ENCODE results near the gene AGR3. TPM values are rescaled to one million over a fixed set of nuclear protein-coding genes. Genes with fewer than 3 reads are reported as not detected.

AGR3 gene
- total RNA-seq, 1 donor from 2014 or later: not detected

DNA sequence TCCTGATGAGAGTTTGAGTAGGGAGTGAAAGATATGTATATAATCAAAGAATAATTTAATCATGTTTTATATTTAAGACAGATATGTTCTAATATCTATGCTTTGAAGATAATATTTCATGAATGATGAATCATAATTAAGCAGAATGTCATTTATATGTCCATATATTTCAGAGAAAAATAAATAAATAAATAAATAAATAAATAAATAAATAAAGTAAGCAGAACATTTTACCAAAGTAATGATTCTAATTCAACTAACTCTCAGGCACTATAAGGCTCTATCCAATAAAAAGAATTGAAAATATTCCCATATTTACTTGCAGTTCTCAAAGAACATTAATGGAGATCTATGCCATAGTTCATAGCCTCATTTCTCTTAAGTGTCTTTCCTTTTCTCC, 36.0 kb downstream of the AGR3 start:
- intact Hi-C loops (cut with DNase I): no loop called here
- no peak for DNase-seq

DNA sequence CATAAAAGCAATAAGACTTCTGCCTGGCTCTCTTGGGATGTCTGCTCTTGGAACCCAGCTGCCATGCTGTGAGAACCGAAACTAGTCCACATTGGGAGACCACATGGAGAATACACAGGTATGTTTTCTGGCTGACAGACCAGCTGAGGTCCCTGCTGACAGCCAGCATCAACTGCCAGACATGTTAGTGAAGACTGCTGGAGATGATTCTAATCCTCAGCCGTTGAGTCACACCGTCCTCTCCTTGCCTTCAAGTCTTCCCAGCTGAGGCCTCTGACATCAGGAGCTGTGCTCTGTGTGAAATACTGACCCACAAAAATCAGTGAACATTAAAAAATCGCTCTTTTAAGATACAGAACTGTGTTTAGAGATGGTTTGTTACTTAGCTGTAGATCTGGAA, 40.1 kb downstream of the AGR3 start:
- ATAC-seq (ENCODE audit: poor library complexity) (no peak), DNase-seq (no peak)
- intact Hi-C loops (cut with DNase I): no loop called here

More for the DNA sequence above, 36.0 kb downstream of the AGR3 start:
- no peak for ATAC-seq (ENCODE audit: poor library complexity)

DNA sequence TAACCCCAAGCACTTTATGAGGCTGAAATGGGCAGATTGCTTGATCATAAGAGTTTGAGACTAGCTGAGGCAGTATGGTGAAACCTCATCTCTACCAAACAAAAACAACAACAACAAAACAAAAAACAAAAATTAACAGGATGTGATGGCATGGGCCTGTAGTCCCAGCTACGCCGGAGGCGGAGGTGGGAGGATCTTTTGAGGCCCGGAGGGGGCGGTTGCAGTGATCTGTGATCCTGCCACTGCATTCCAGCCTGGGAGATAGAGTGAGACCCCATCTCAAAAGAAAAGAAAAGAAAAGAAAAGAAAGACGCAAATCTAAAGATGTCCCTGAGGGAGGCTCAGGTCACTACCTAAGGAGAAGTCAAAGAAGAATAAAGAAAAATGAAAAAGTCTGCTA, 41.7 kb downstream of the AGR3 start:
- DNase-seq (no peak), ATAC-seq (ENCODE audit: poor library complexity) (no peak)
- intact Hi-C loops (cut with DNase I): no loop called here

DNA sequence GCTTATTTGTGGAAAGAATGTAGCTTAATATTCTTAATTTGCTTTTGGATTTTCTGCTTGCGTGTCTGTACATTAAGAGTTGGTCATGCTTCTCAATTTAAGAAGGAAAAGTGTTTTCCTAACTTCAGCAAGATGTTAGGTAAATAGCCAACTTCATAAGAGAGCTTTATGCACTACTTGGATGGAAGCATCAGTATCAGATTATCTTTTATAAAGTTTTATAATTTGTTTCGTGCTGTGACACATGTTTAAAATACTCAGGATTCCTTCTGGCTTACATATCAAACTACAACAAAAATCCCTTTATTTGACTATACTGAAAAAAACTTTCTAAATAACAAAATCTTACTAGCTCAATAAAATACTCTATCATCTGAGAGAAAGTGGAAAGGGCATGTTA, 42.1 kb downstream of the AGR3 start:
- intact Hi-C loops (cut with DNase I): no loop called here
- no peak for DNase-seq
- no peak for ATAC-seq (ENCODE audit: poor library complexity)

DNA sequence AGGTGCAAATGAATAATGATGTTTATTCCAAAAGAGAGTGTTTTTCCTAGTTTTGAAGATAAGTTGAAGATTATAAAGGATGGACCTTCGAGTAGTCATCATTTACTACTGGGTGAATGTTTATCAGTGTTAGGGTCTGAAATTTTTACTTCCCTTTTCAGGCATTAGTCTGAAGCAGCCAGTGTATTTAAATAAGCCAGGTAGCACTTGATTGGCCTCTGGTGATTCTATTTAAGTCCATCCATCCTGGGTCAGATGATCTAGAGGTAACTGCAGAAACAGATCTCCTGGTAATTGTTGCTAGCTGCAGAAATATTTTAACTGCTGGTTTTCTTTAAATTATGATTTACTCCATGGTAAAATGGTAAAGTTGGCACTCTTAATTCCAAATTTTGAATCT, 42.9 kb downstream of the AGR3 start:
- intact Hi-C loops (cut with DNase I): no loop called here
- DNase-seq (no peak), ATAC-seq (ENCODE audit: poor library complexity) (no peak)

DNA sequence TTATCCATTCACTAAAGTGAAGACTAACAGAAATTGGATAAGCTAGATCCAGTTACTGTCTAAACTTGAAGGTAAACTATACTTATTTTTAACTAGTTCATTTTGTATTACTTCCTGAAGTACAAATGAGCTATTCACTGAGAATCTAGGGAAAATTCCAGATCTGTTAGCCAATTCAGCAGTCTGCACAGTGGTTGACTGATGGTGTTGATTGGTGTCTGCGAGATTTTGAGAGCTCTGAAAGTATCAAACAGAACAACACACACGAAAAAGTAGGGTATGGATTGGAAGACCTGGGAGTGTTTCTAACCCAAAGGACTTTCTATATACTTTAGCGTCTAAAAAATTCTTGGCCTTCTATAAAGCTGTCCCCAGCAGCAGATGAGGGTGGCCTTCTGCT, 43.4 kb downstream of the AGR3 start:
- no peak for DNase-seq
- no peak for ATAC-seq (ENCODE audit: poor library complexity)
- intact Hi-C loops (cut with DNase I): no loop called here

DNA sequence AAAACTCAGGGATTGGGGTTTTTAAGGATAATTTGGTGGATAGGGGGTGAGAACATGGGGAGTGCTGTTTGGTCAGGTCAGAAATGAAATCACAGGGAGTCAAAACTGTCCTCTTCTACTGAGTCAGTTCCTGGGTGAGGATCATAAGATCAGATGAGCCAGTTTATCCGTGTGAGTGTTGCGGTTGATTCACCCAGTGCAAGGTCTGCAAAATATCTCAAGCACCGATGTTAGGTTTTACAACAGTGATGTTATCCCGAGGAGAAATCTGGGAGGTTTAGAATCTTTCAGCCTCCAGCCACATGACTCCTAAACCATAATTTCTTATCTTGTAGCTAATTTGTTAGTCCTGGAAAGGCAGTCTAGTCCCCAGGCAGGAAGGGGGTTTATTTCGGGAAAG, 45.3 kb downstream of the AGR3 start:
- ATAC-seq (ENCODE audit: poor library complexity) (no peak), DNase-seq (no peak)
- intact Hi-C loops (cut with DNase I): no loop called here

DNA sequence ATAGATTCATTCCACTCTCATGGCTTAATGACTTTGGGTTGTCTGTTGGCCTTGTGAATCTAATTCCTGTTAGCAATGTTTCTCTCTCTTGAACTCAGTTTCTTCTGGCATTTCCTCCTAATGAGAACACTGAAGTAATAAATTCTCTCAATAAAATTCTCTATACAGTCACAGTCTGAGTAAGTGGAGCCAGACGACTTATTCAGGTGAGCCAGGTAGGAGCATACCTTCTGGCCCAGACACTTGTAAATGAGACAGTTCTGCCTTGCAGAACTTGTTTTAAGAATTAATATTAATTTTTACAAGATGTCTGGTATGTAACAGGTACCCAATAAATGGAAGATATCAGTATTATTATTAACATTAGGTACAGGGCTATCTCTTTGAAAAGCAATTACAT, 48.4 kb downstream of the AGR3 start:
- DNase-seq: no peak
- no peak for ATAC-seq (ENCODE audit: poor library complexity)
- intact Hi-C loops (cut with DNase I): no loop called here

DNA sequence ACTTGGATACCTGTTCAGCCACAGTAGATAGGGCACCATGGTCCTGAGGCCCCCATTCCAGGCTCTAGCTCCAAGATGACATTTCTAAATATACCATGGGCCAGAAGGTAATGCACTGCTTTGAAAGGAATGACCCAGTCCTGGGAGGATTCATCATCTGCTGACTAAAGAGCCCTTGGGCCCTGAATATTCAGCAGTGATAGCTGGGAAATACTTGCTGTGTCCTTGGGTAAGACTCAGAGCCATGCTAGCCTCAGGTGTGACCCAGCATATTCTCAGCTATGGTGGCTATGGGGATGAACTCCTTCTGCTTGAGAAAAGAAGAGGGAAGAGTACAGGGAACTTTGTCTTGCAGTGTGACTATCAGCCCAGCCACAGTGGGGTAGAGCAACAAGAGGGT, 55.7 kb downstream of the AGR3 start:
- no peak for ATAC-seq (ENCODE audit: poor library complexity)
- DNase-seq: no peak
- intact Hi-C loops (cut with DNase I): no loop called here

DNA sequence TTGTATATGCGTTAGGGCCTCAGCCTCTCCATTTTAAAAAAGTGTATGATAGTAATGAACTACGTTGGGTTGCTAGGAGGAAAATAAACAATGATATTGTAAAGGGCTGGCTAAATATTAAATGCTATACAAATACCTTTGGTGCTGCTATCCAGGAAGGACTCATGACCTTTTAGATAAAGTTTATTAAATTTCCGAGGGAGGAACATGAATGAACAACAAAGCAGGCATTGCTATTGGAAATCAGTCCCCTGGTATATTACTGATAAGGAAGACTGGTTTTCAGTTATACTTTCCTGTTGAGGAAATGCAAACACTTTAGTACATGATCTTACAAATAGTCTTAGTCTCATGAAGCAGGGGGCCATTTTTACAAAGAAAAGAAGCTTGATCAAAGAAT, 59.8 kb downstream of the AGR3 start:
- ATAC-seq (ENCODE audit: poor library complexity) (no peak), DNase-seq (no peak)
- intact Hi-C loops (cut with DNase I): no loop called here

DNA sequence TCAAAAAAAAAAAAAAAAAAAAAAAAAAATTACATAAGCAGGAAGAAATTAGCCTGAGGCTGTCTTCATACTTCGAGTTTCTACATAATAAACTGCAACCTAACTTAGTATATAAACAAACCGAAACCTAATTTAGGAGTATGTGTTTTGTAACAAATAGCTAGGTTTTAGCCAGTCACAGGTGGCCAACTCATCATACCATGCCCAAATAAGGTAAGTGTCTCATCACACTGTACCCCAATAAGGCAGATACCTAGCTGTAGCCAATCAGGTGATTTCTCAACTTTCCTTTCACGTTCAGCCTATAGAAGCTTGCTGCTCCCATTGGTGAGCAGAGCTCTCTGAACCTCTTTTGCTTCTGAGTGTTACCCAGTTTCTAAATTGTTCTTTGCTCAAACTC, 63.1 kb downstream of the AGR3 start:
- intact Hi-C loops (cut with DNase I): no loop called here
- no peak for ATAC-seq (ENCODE audit: poor library complexity)
- DNase-seq: no peak

DNA sequence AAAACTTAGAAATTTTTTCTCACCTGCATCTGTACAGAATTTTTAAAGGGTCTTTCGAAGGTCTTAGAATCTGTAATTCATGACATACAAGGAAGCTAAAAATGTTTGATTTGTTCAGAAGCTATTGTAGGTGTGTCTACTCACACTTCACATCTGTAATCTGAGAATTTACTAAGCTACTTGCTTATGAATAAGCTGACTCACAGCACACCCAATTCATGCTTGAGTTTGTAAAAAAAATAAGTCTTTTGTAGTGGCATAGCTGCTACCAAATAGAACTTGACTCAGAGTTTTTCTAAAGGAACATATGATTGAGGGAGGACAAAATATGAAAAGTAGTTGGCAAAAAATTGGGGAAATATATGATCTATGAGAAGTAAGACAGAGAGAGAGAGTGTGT, 64.2 kb downstream of the AGR3 start:
- ATAC-seq (ENCODE audit: poor library complexity): no peak
- no peak for DNase-seq
- intact Hi-C loops (cut with DNase I): no loop called here

DNA sequence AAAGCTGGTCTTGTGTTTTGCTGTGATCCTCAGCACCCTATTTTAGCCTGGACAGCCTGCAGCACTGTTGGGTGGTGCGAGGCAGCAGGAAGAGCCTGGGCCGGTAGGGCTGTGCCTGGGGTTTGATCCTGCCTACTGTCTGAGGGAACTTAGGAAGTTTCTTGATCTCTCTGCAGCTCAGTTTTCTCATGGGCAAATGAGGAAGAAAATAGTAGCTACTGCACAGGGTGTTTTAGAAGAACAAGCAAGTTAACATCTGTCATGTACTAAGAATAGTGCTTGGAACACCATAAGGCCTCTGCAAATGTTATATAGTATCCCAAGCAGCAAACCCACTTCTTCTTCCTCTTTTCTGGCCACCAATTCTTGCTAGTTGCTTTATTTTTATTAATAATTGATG, 65.0 kb downstream of the AGR3 start:
- peak; percentile 65 for ATAC-seq (ENCODE audit: poor library complexity)
- intact Hi-C loops (cut with DNase I): no loop called here
- DNase-seq: peak; percentile 42

DNA sequence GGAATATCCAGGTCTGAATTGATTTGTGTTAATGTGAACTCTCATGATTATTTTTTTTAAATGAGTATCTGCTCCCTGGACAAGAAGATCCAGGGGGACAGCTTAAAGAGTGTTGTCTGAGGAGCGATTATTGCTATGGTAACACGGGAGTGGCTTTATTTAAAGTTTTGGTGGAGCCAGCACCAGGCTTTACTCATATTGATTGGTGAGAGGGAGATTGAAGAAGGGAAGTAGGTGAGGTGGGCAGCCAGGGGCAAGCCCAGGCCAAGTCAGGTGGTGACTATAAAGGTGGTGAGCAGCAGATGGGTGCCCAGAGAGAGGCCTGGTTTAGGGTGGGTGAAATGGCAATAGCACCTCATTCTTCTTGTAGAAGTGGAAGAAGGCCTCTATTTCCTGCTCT, 66.8 kb downstream of the AGR3 start:
- intact Hi-C loops (cut with DNase I): no loop called here
- no peak for DNase-seq
- ATAC-seq (ENCODE audit: poor library complexity): no peak

DNA sequence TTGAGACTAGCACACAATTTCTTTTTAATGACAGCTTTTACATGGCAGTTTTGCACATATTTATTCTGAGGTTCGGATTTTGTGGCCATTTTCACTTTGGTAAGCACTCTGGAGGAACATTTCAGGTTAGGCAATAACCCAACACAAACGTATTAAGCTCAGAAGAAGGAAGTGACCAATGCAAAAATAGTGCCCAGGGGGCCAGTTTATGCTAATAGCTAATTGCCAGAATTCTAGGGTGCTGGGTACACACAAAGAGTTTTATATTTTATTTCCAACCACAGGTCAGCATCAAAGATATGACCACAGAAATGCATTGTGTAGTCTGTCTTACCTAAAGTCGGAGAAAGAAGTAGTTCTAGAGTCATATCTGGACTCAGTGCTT, 68.6 kb downstream of the AGR3 start:
- ATAC-seq (ENCODE audit: poor library complexity) (no peak), DNase-seq (no peak)
- intact Hi-C loops (cut with DNase I): no loop called here

DNA sequence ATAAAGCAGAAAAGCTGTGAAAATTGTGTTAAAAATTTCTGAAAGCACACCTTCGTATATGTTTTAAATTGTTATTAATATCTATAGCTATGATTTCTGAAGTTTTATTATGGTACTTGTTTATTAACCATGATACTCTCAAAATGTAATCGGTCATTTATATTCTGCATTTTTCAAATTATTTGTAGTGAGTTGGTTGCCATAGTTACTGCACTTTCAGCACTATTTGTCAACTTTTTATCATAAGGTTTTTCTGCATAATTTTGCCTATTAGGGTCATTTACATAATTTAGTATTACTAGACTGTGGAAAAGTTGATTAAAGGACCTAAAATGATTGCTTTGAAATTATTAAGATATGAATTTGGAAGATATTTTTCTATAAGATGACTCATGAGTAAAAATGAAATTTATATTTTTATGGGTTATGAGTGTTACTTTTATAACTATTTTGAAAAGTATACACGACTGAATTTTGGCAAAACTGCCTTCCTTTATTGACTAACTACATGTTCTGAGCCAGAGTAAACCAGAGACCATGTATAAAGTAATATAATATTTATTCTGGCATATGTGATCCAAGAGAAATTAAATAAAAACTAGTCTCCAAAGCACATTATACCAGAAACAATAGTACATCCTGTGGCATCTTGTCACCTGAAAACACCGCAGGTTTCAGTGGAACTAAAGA, 69.1 kb downstream of the AGR3 start:
- ATAC-seq (ENCODE audit: poor library complexity): no peak
- DNase-seq: no peak
- intact Hi-C loops (cut with DNase I): no loop called here

DNA sequence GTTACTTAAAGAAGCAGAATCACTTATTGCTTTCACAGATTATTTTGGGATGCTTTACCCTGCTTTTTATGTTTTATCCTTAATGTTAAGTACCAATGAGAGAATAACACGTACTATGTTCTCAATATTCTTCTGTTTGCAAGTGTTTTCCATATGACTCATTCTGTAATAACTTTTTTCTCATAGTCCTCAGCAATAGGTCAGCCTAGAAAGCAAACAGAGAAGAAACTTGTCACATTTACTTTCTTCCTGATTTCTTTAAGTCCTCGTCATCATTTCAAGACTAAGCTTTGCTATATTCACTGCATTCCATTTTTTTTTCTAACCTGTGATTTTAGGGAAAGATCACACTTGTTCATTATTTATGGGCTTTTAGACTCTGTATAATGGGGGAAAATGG, 70.2 kb downstream of the AGR3 start:
- intact Hi-C loops (cut with DNase I): no loop called here

DNA sequence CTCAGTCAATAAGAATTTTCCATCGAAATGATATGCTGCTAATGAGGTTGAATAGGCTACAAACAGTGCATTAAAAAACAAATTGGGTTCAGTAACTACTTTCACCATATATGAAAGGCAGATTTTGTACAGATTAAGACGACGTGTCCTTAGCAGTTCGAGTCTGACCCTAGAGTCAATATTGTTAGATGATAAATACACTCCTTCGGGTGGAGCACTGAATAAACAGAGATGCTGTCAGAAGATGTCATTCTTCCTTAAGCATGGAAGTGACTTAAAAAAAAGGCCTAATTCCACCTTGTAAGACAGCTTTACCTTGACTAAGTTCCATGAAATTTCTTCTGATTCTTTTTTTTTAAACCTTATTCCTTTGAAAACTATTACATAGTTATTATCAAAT, 71.2 kb downstream of the AGR3 start:
- no peak for ATAC-seq (ENCODE audit: poor library complexity)

More for the DNA sequence above, 70.2 kb downstream of the AGR3 start:
- ATAC-seq (ENCODE audit: poor library complexity) (no peak), DNase-seq (no peak)

DNA sequence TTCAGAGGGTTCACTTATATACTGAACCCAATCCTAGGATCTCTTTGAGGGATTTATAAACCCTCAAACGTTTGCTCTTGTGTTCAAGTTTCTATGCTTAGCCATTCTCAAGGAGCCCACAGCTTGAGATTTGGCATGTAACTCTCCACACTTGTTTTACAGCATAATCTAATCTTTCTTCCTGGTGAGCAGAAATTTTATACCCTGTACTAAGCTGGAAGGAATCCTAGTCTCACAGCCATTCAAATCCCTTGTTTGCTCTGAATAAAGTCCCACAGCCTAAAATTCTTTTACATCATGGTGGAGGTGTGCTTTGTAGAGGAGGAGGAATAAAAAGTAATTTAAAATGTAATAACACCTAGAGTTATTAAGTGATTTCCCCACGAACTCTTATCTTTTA, 71.7 kb downstream of the AGR3 start:
- DNase-seq (no peak), ATAC-seq (ENCODE audit: poor library complexity) (no peak)
- intact Hi-C loops (cut with DNase I): no loop called here

More for the DNA sequence above, 71.2 kb downstream of the AGR3 start:
- intact Hi-C loops (cut with DNase I): no loop called here
- DNase-seq: no peak

All from Right ventricle myocardium superior (tissue), 1 donor.